BLaER1 (cell line): ENCODE measurements around the gene SREK1.

ENCODE experiments used
- H3K27ac ChIP-seq: shearing (Covaris generic); formaldehyde crosslinking; 2 replicates; pipeline ENCODE4 v1.8.1; 2022
- H3K27me3 ChIP-seq: shearing (Covaris generic); formaldehyde crosslinking; 2 replicates; pipeline ENCODE4 v1.8.1; 2022
- H3K36me3 ChIP-seq: shearing (Covaris generic); formaldehyde crosslinking; 2 replicates; pipeline ENCODE4 v1.8.1; 2022
- H3K4me1 ChIP-seq: shearing (Covaris generic); formaldehyde crosslinking; 2 replicates; pipeline ENCODE4 v1.8.1; 2022
- H3K4me2 ChIP-seq: shearing (Covaris generic); formaldehyde crosslinking; 2 replicates; pipeline ENCODE4 v1.8.1; 2022
- H3K4me3 ChIP-seq: shearing (Covaris generic); formaldehyde crosslinking; 2 replicates; pipeline ENCODE4 v1.8.1; 2022
- H3K9ac ChIP-seq: shearing (Covaris generic); formaldehyde crosslinking; 2 replicates; pipeline ENCODE4 v1.8.1; 2022
- H3K9me3 ChIP-seq: shearing (Covaris generic); formaldehyde crosslinking; 2 replicates; pipeline ENCODE4 v1.8.1; 2022
- H4K20me1 ChIP-seq: shearing (Covaris generic); formaldehyde crosslinking; 2 replicates; pipeline ENCODE4 v1.8.1; 2022
- Cebpa-rat ChIP-seq: shearing (Covaris generic); IDR thresholded peaks from 2 replicates; pipeline ENCODE4 v1.8.1; 2022

Gene SREK1

DNA sequence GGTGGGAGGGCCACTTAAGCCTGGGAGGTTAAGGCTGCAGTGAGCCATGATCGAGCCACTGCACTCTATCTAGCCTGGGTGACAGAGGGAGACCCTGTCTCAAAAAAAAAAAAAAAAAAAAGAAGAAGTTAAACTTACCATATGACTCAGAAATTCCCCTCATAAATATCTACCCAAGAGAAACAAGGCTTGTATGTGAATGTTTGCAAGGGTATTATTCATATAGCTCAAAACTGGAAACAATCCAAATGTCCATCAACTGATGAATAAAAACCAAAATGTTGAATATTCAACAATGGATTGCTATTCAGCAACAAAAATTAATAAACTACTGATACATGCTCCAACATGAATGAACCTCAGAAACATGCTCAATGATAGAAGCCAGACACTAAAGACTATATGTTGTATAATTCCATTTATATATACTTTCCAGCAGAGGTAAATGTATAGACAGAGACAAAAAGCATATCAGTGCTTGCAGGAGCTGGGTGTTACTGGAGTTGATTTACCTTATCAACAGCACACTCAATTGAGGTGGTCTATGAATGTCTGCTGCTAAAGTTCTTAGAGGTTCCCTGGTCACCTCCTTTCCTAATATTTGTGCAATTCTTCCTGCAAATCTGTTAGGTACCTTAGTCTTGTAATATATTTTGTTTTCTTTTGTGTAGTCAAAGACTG is 5.3 kb upstream of the SREK1 start:
- Histone ChIP-seq H3K36me3 (no peaks in the 10 kb centered on the region), H3K4me3 (no peak overlapping the region), H4K20me1 (no peaks in the 10 kb centered on the region), H3K27me3 (no peaks in the 10 kb centered on the region), H3K4me2 (no peak overlapping the region), H3K9ac (no peak overlapping the region), H3K27ac (no peak overlapping the region), H3K4me1 (peaks cover 9% of the 10 kb centered on the region), H3K9me3 (no peaks in the 10 kb centered on the region)
- no peak for TF ChIP-seq Cebpa-rat

DNA sequence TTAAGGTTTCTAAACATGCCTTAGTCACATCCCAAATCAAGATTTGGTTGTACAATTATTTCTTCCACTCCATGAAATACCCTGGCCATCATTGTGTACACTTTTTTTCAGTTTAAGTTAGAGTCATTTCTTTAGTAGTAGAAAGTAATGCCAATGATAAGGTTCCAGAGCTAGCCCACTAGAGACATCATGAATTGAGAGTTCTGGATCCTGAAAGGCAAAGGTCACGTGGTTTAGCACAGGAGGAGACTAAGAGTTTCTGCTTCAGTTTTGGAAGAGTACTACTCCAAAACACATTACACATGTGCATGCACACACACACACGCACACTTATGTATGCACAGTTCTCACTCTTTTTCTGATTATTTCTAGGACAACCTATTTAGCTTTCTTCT is 4.8 kb upstream of the SREK1 start:
- H3K27ac ChIP-seq: no peak overlapping the region
- no peak overlapping the region for H3K4me2 ChIP-seq
- no peak overlapping the region for H3K9ac ChIP-seq
- no peaks in the 10 kb centered on the region for H3K9me3 ChIP-seq
- TF ChIP-seq Cebpa-rat: no peak
- H4K20me1 ChIP-seq: no peaks in the 10 kb centered on the region
- no peak overlapping the region for H3K4me3 ChIP-seq
- no peaks in the 10 kb centered on the region for H3K27me3 ChIP-seq
- H3K36me3 ChIP-seq: no peaks in the 10 kb centered on the region
- peaks cover 9% of the 10 kb centered on the region for H3K4me1 ChIP-seq

GRCh38 chr5:66142417-66142816 is 1.7 kb upstream of the SREK1 start:
- H3K9me3 ChIP-seq: no peaks in the 10 kb centered on the region
- H3K36me3 ChIP-seq: no peaks in the 10 kb centered on the region
- H3K9ac ChIP-seq: no peak overlapping the region
- no peak for TF ChIP-seq Cebpa-rat
- no peak overlapping the region for H3K27ac ChIP-seq
- H3K4me3 ChIP-seq: no peak overlapping the region
- H3K27me3 ChIP-seq: no peaks in the 10 kb centered on the region
- peaks cover 29% of the 10 kb centered on the region for H3K4me1 ChIP-seq
- peaks cover 21% of the 10 kb centered on the region for H4K20me1 ChIP-seq
- H3K4me2 ChIP-seq: no peak overlapping the region

GRCh38 chr5:66143473-66144073 is 527 bp upstream of the SREK1 start:
- no peak for TF ChIP-seq Cebpa-rat
- peak overlapping the region; percentile 97 for H3K9ac ChIP-seq
- H4K20me1 ChIP-seq: peaks cover 31% of the 10 kb centered on the region
- peak overlapping the region; percentile 98 for H3K27ac ChIP-seq
- no peaks in the 10 kb centered on the region for H3K27me3 ChIP-seq
- peaks cover 7% of the 10 kb centered on the region for H3K36me3 ChIP-seq
- H3K4me3 ChIP-seq: peak overlapping the region; percentile 83
- H3K4me1 ChIP-seq: peaks cover 32% of the 10 kb centered on the region
- H3K4me2 ChIP-seq: peak overlapping the region; percentile 87
- H3K9me3 ChIP-seq: peaks cover 2% of the 10 kb centered on the region; the same call in 1 of the 2 replicates

GRCh38 chr5:66144834-66145390 is 812 bp downstream of the SREK1 start:
- Histone ChIP-seq H3K4me2 (peak overlapping the region; percentile 87), H3K27me3 (no peaks in the 10 kb centered on the region), H3K9ac (peak overlapping the region; percentile 97), H3K9me3 (peaks cover 16% of the 10 kb centered on the region), H3K4me3 (peak overlapping the region; percentile 83), H3K36me3 (peaks cover 21% of the 10 kb centered on the region), H4K20me1 (peaks cover 43% of the 10 kb centered on the region), H3K4me1 (peaks cover 32% of the 10 kb centered on the region), H3K27ac (peak overlapping the region; percentile 98)
- TF ChIP-seq Cebpa-rat: no peak

- Histone ChIP-seq H3K4me2 (peak overlapping the region; percentile 87), H3K27ac (peak overlapping the region; percentile 98; the same call in 1 of the 2 replicates), H3K36me3 (peaks cover 29% of the 10 kb centered on the region), H3K9ac (peak overlapping the region; percentile 97; the same call in 1 of the 2 replicates), H4K20me1 (peaks cover 51% of the 10 kb centered on the region), H3K4me3 (peak overlapping the region; percentile 83), H3K27me3 (no peaks in the 10 kb centered on the region), H3K4me1 (peaks cover 32% of the 10 kb centered on the region), H3K9me3 (peaks cover 24% of the 10 kb centered on the region)
- no peak for TF ChIP-seq Cebpa-rat
These were observed 1.6 kb downstream of the SREK1 start for GRCh38 chr5:66145737-66146136.

DNA sequence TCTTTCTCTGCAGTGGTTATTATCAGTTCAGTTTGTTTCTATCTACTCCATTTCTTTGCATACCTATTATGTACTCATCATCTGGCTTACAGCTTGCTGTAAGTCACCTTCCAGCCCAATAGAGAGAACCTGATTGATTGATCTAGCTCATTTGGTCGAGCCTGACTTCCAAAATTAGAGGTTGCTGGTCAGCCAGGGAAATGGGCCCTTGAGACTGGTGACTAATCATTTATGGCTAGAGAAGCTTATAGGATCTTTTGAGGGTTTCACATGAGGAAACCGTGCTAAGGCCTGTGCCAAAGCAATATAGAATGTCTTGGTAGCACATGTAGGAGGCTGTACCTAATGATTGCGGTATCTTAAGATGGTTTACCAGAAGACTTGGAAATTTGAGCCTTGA is 5.8 kb downstream of the SREK1 start:
- Histone ChIP-seq H3K9me3 (peaks cover 37% of the 10 kb centered on the region), H3K9ac (no peak overlapping the region), H3K4me2 (no peak overlapping the region), H3K4me1 (peaks cover 23% of the 10 kb centered on the region), H3K36me3 (peaks cover 52% of the 10 kb centered on the region), H4K20me1 (peaks cover 93% of the 10 kb centered on the region), H3K27ac (no peak overlapping the region), H3K27me3 (no peaks in the 10 kb centered on the region), H3K4me3 (no peak overlapping the region)
- TF ChIP-seq Cebpa-rat: no peak

- no peak for TF ChIP-seq Cebpa-rat
These were observed 6.9 kb downstream of the SREK1 start for GRCh38 chr5:66151030-66151429.

DNA sequence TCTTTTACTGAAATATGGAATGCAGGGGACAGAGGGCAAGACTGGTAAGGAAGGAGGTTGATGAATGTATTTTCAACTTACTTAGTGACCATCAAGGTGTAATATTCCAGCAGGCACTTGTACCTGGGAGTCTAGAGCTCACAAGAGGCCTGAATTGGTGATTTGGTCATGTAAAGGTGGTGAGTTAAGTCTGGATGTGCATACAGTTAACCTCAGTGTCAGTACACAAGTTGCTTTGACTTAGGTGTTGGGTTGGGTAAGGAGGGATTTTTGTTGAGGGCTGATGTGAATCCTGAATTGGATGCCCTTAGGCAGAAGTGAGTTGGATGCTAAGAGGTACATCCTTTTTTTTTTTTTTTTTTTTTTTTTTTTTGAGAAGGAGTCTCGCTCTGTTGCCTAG is 7.4 kb downstream of the SREK1 start:
- H3K27ac ChIP-seq: no peak overlapping the region
- no peak for TF ChIP-seq Cebpa-rat

More at GRCh38 chr5:66151030-66151429, 6.9 kb downstream of the SREK1 start:
- H3K4me1 ChIP-seq: peaks cover 16% of the 10 kb centered on the region
- H3K4me2 ChIP-seq: no peak overlapping the region
- H3K9me3 ChIP-seq: peaks cover 37% of the 10 kb centered on the region
- H4K20me1 ChIP-seq: peaks cover 97% of the 10 kb centered on the region
- H3K36me3 ChIP-seq: peaks cover 63% of the 10 kb centered on the region
- no peak overlapping the region for H3K9ac ChIP-seq
- H3K27ac ChIP-seq: no peak overlapping the region
- H3K27me3 ChIP-seq: no peaks in the 10 kb centered on the region
- no peak overlapping the region for H3K4me3 ChIP-seq

DNA sequence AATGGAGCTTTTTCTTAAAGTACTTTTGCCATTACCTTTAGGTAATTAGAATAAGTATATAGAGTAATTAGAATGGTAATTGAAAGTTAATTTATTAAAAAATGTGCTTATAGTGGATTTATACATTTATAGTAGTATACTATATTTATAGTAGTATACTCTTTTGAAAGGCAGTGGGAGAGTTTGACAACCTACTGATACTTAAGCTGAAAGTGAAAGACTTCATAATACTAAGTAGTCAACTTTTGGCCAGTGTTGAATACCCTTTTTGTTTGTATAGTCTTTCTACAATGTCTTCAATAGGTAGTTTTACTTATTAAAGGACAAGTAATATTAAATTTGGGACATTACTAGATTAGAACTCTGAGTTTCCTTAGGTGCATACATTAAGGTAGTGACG is 12.9 kb downstream of the SREK1 start:
- no peak overlapping the region for H3K9ac ChIP-seq
- H3K27me3 ChIP-seq: no peaks in the 10 kb centered on the region
- no peaks in the 10 kb centered on the region for H3K9me3 ChIP-seq
- H3K4me2 ChIP-seq: no peak overlapping the region
- H3K36me3 ChIP-seq: peaks cover 63% of the 10 kb centered on the region
- no peak for TF ChIP-seq Cebpa-rat
- peaks cover 53% of the 10 kb centered on the region for H4K20me1 ChIP-seq
- H3K4me3 ChIP-seq: no peak overlapping the region
- no peaks in the 10 kb centered on the region for H3K4me1 ChIP-seq
- H3K27ac ChIP-seq: no peak overlapping the region

More for the DNA sequence above, 7.4 kb downstream of the SREK1 start:
- Histone ChIP-seq H3K4me2 (no peak overlapping the region), H3K27me3 (no peaks in the 10 kb centered on the region), H3K4me1 (peaks cover 12% of the 10 kb centered on the region), H3K4me3 (no peak overlapping the region), H4K20me1 (peaks cover 97% of the 10 kb centered on the region), H3K36me3 (peaks cover 66% of the 10 kb centered on the region), H3K9ac (no peak overlapping the region), H3K9me3 (peaks cover 37% of the 10 kb centered on the region)
